GM11168 (cell line): ENCODE results near the gene MADD.

Experiments
- in situ Hi-C: fragments of 300-500 bp; cut with MboI; formaldehyde crosslinking; loops from one replicate; pipeline ENCODE4 v1.12.0; 2022; ENCODE audit warnings: low sequenced_read_pairs; ENCODE audit not compliant: unreplicated experiment

The MADD gene

DNA sequence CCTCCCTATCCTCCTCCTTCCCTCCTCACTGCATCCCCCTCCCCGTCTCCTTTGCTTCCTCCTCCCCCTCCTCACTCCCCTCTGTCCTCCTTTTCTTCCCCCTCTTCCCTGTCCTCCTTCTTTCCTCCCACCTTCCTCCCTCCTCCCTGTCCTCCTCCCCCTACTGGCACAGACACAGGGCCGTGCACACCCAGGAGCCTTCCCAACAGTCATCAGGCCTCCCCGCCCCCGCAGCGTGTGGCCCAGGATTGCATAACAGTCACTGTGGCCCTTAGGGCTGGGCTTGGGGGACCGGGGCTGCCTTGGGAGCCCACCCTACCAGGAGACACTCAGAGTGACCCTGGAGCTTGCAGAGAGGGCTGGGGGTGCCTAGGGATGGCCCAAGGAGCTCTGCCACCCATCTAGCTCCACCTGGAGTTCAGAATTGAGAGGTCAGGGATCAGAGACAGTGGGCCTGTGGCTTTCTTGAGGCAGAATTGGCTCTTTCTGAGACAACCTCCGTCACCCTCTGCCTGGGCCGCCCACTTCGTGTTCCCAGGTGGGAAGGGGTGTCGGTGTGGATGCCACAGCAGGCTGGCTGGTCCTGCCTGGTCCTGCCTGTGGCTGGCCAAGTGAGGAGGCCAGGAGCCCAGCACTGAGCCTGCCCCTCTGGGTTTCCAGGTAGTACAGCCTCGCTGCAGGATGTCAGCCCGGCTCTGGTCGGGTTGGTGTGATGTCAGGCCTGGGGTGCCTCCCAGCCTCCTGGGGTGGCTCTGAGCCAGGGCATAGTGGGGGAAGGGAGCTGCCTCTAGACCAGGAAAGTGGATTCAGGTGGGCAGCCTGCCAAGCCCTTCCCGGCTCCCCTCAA lies 106.8 kb downstream of the MADD start:
- in situ Hi-C loops = no loop called here

DNA sequence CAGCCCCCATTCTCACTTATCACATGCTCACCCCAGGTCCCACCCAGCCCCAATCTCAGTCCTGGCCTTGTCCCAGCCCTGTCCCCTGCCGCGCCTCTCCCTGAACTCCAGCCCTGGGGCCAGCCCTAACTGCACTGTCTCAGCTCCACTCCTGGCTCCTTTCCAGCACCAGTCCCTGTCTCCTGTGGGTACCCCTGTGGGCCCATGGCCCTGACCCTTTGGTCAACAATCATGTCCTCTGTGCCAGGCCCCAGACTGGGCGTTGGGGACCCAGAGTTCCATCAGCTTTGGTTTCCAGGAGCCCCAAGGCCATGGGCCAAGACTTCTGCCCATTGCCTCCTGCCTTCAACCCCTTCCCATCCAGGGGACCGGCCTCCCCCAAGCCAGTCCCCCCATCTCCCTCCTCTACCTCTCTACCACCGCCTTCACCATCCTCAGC lies 107.7 kb downstream of the MADD start:
- in situ Hi-C loops = no loop called here

GRCh38 chr11:47378010-47378835 lies 108.3 kb downstream of the MADD start, which contains the start of gene SPI1:
Gene SPI1 (minus strand): TSS chr11:47378547. CDS start chr11:47378353, 194 bp downstream.
- in situ Hi-C loops = no loop called here

- in situ Hi-C loops = no loop called here
Measured at GRCh38 chr11:47378836-47379170, 108.9 kb downstream of the MADD start.

DNA sequence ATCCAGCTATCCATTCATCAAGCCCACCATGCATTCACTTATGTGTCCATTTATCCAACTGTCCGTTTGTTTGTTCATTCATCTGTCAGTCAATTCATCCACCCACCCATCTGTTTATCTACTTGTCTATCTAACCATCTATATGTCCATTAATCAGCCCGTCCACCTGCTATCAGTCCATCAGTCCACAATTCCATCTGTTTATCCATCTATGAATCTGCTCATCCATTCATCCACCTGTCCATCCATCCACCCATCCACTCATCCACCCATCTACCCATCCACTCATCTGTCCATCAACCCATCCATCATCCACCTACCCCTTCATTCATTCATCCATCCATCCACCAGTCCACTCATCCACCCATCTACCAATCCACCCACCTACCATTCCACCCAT lies 109.4 kb downstream of the MADD start:
- in situ Hi-C loops = no loop called here
